ENCODE measurements around the gene SLC48A1.

The SLC48A1 gene

DNA sequence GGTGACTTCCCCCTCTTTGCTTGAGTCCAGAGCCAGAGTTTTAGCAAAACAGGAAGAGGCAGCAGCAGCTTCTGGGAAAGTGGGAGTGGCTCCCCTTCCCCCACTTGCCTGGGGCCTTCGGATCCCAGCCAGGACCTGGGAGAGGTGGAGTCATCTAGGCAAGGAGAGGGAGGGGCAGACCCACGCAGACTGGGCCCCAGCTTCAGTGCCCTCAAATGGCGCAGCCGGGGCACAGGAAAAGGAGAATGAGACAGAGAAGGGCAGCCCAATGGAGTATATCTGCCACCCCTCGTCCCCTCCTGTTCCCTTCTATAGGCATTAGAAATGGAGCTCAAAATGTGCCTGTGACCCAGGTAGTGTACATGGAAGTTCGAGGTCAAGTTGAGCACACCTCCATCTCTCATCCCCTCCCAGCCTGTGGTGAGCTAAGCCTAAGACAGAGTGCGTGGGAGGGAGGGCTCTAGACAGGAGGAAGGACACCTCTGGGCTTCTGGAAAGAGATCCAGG, 56.0 kb downstream of the SLC48A1 start:
- no peak for DNase-seq

DNA sequence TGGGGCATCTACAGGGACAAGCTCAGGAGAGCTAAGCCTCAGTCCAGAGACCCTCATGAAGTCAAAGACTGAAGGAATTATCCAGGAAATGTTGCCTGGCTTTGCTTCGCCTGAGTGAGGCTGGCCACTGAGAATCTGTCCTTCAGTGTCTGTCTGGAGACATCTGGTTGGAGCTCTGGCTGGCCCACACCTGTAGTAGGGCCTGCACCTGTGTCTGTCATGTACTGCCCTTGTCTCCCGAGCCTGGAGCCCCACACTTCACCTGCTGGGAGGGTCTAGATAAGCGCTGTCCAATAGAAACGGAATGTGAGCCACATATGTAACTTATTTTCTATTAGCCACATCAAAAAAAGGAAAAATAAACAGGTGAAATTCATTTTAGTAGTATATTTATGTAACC, 56.5 kb downstream of the SLC48A1 start:
- DNase-seq: no peak
